GM18858 (cell line): ENCODE data around the gene IRF2BPL.

Source experiments
- ATAC-seq: cut with Tn5 transposase; IDR thresholded peaks from one replicate; pipeline ENCODE4 v1.9.1; 2021; ENCODE audit not compliant: unreplicated experiment

Gene IRF2BPL

GRCh38 chr14:77028384-77029231 lies at the start of gene IRF2BPL:
IRF2BPL (minus strand) TSS chr14:77028708; CDS start chr14:77027792, 916 bp downstream.
- peak; percentile 68 for ATAC-seq

- no peak for ATAC-seq
Observed at GRCh38 chr14:77077040-77077439, 48.5 kb upstream of the IRF2BPL start.

- ATAC-seq, result no peak
Observed at GRCh38 chr14:77076113-77076631, 47.7 kb upstream of the IRF2BPL start.

- ATAC-seq, result no peak
Observed at GRCh38 chr14:77074969-77075368, 46.5 kb upstream of the IRF2BPL start.

- no peak for ATAC-seq
Observed at GRCh38 chr14:77071938-77072388, 43.5 kb upstream of the IRF2BPL start.

- no peak for ATAC-seq
Observed at GRCh38 chr14:77069551-77069950, 41.0 kb upstream of the IRF2BPL start.

- ATAC-seq, result no peak
Observed at GRCh38 chr14:77068517-77069200, 40.2 kb upstream of the IRF2BPL start.

- ATAC-seq, result no peak
Observed at GRCh38 chr14:77067632-77068516, 39.4 kb upstream of the IRF2BPL start.

GRCh38 chr14:77066578-77067172 lies 38.2 kb upstream of the IRF2BPL start:
- no peak for ATAC-seq

GRCh38 chr14:77065851-77066577 lies 37.5 kb upstream of the IRF2BPL start:
- no peak for ATAC-seq

- no peak for ATAC-seq
Observed at GRCh38 chr14:77064521-77065178, 36.1 kb upstream of the IRF2BPL start.

GRCh38 chr14:77063571-77064171 lies 35.2 kb upstream of the IRF2BPL start:
- ATAC-seq, result no peak

- no peak for ATAC-seq
Observed at GRCh38 chr14:77062261-77062660, 33.8 kb upstream of the IRF2BPL start.

- no peak for ATAC-seq
Observed at GRCh38 chr14:77061630-77062257, 33.2 kb upstream of the IRF2BPL start.

- ATAC-seq, result no peak
Observed at GRCh38 chr14:77059276-77059915, 30.9 kb upstream of the IRF2BPL start.

- no peak for ATAC-seq
Observed at GRCh38 chr14:77058785-77059184, 30.3 kb upstream of the IRF2BPL start.

GRCh38 chr14:77058117-77058516 lies 29.6 kb upstream of the IRF2BPL start:
- ATAC-seq, result no peak

- ATAC-seq, result no peak
Observed at GRCh38 chr14:77055981-77056380, 27.5 kb upstream of the IRF2BPL start.
